IPS DF 4.7 (cell line): ENCODE results near the gene CINP.
"Not testable (repeated sequence)": the region's sequence is repeated elsewhere in the genome, so short reads cannot be mapped to it uniquely, and the experiment has no call there.

Experiments used
- DNase-seq: peaks from one replicate; pipeline ENCODE4 v3.0.0-alpha.2; 2013; ENCODE audit warnings: low spot score; ENCODE audit errors: extremely low read depth

The CINP gene

GRCh38 chr14:102320671-102321455, 41.8 kb downstream of the CINP start:
- no peak for DNase-seq

GRCh38 chr14:102320033-102320660, 42.5 kb downstream of the CINP start:
- DNase-seq: no peak

- no peak for DNase-seq
These were observed 43.2 kb downstream of the CINP start, which contains the start of gene ZNF839 for GRCh38 chr14:102319351-102320032. Gene ZNF839 (plus strand): TSS chr14:102319746. CDS start chr14:102319766, 20 bp downstream.

- DNase-seq: no peak
These were observed 43.9 kb downstream of the CINP start for GRCh38 chr14:102318781-102319276.

GRCh38 chr14:102317564-102318248, 45.0 kb downstream of the CINP start:
- DNase-seq: peak; percentile 25

GRCh38 chr14:102316743-102317563, 45.7 kb downstream of the CINP start:
- peak; percentile 75 for DNase-seq

- no peak for DNase-seq
These were observed 46.4 kb downstream of the CINP start for GRCh38 chr14:102316338-102316742.

GRCh38 chr14:102315121-102315520, 47.6 kb downstream of the CINP start:
- no peak for DNase-seq

GRCh38 chr14:102314242-102315011, 48.3 kb downstream of the CINP start:
- no peak for DNase-seq

- peak; percentile 89 for DNase-seq
These were observed 57.8 kb downstream of the CINP start, which contains the start of gene MOK for GRCh38 chr14:102304611-102305506. Gene MOK (minus strand): TSS chr14:102305164. CDS start chr14:102304968, 196 bp downstream.

- no peak for DNase-seq
These were observed 59.0 kb downstream of the CINP start for GRCh38 chr14:102303664-102304063.

GRCh38 chr14:102298303-102299070, 64.2 kb downstream of the CINP start:
- not testable (repeated sequence) for DNase-seq
